GM19455 (cell line): ENCODE data around the gene TMEM147.

Source experiments
- ATAC-seq: cut with Tn5 transposase; IDR thresholded peaks from one replicate; pipeline ENCODE4 v1.9.1; 2021; ENCODE audit not compliant: unreplicated experiment

Gene TMEM147

GRCh38 chr19:35545001-35545854, at the start of gene TMEM147:
TMEM147 (plus strand) TSS chr19:35545626; CDS start chr19:35545740, 114 bp downstream.
- peak; percentile 73 for ATAC-seq

- no peak for ATAC-seq
Measured at GRCh38 chr19:35497406-35497805, 48.0 kb upstream of the TMEM147 start.

- no peak for ATAC-seq
Measured at GRCh38 chr19:35498220-35498619, 47.2 kb upstream of the TMEM147 start.

GRCh38 chr19:35498984-35499527, 46.4 kb upstream of the TMEM147 start:
- ATAC-seq, result no peak

- ATAC-seq, result no peak
Measured at GRCh38 chr19:35500611-35501010, 44.8 kb upstream of the TMEM147 start.

- no peak for ATAC-seq
Measured at GRCh38 chr19:35501684-35502083, 43.7 kb upstream of the TMEM147 start.

GRCh38 chr19:35502751-35503150, 42.7 kb upstream of the TMEM147 start:
- ATAC-seq, result no peak

GRCh38 chr19:35506011-35506410, 39.4 kb upstream of the TMEM147 start:
- no peak for ATAC-seq

- ATAC-seq, result no peak
Measured at GRCh38 chr19:35507561-35507960, 37.9 kb upstream of the TMEM147 start.

- no peak for ATAC-seq
Measured at GRCh38 chr19:35508129-35508528, 37.3 kb upstream of the TMEM147 start.

- ATAC-seq, result no peak
Measured at GRCh38 chr19:35509018-35509652, 36.3 kb upstream of the TMEM147 start.

- ATAC-seq, result no peak
Measured at GRCh38 chr19:35509861-35510625, 35.4 kb upstream of the TMEM147 start.

- no peak for ATAC-seq
Measured at GRCh38 chr19:35510626-35510964, 34.8 kb upstream of the TMEM147 start.

- no peak for ATAC-seq
Measured at GRCh38 chr19:35511337-35511736, 34.1 kb upstream of the TMEM147 start.

- no peak for ATAC-seq
Measured at GRCh38 chr19:35512831-35513627, 32.4 kb upstream of the TMEM147 start.

GRCh38 chr19:35513628-35514281, 31.7 kb upstream of the TMEM147 start, which contains the start of gene DMKN:
DMKN (minus strand) TSS chr19:35513649; CDS start chr19:35513475, 174 bp downstream.
- ATAC-seq, result no peak

- no peak for ATAC-seq
Measured at GRCh38 chr19:35514282-35514809, 31.1 kb upstream of the TMEM147 start.

- ATAC-seq, result no peak
Measured at GRCh38 chr19:35516310-35516709, 29.1 kb upstream of the TMEM147 start.

- ATAC-seq, result no peak
Measured at GRCh38 chr19:35517342-35517741, 28.1 kb upstream of the TMEM147 start.

GRCh38 chr19:35518313-35518712, 27.1 kb upstream of the TMEM147 start:
- ATAC-seq, result no peak
